ENCODE results near the gene PLEKHB1.

The PLEKHB1 gene

GRCh38 chr11:73645972-73646631 is at the start of gene PLEKHB1:
TSS of gene PLEKHB1 (plus strand) at chr11:73646581. CDS start at chr11:73646609, 28 bp downstream.
- DNase-seq = no peak

- no peak for DNase-seq
Observed at GRCh38 chr11:73597336-73597955, 48.9 kb upstream of the PLEKHB1 start.

GRCh38 chr11:73597956-73598718 is 48.2 kb upstream of the PLEKHB1 start, which contains the start of gene FAM168A:
TSS of gene FAM168A (minus strand) at chr11:73598112. CDS start at chr11:73468474, 129,638 bp downstream.
- DNase-seq = peak; percentile 96

- no peak for DNase-seq
Observed at GRCh38 chr11:73598719-73599379, 47.5 kb upstream of the PLEKHB1 start.

GRCh38 chr11:73612601-73613140 is 33.7 kb upstream of the PLEKHB1 start:
- DNase-seq = no peak

- DNase-seq = no peak
Observed at GRCh38 chr11:73614591-73614990, 31.8 kb upstream of the PLEKHB1 start.

- DNase-seq = no peak
Observed at GRCh38 chr11:73622926-73623593, 23.3 kb upstream of the PLEKHB1 start.

- no peak for DNase-seq
Observed at GRCh38 chr11:73623686-73624085, 22.7 kb upstream of the PLEKHB1 start.

GRCh38 chr11:73625696-73626318 is 20.6 kb upstream of the PLEKHB1 start:
- DNase-seq = peak; percentile 76

- no peak for DNase-seq
Observed at GRCh38 chr11:73629907-73630306, 16.5 kb upstream of the PLEKHB1 start.

- no peak for DNase-seq
Observed at GRCh38 chr11:73632996-73633395, 13.4 kb upstream of the PLEKHB1 start.

GRCh38 chr11:73633999-73634398 is 12.4 kb upstream of the PLEKHB1 start:
- no peak for DNase-seq

GRCh38 chr11:73635721-73636120 is 10.7 kb upstream of the PLEKHB1 start:
- no peak for DNase-seq

GRCh38 chr11:73636249-73636648 is 10.1 kb upstream of the PLEKHB1 start:
- no peak for DNase-seq

GRCh38 chr11:73637012-73637411 is 9.4 kb upstream of the PLEKHB1 start:
- DNase-seq = no peak

GRCh38 chr11:73640592-73640991 is 5.8 kb upstream of the PLEKHB1 start:
- no peak for DNase-seq

GRCh38 chr11:73641668-73642067 is 4.7 kb upstream of the PLEKHB1 start:
- DNase-seq = no peak

GRCh38 chr11:73645121-73645969 is 1.0 kb upstream of the PLEKHB1 start:
- no peak for DNase-seq

- peak; percentile 79 for DNase-seq
Observed at GRCh38 chr11:73647459-73648100, 1.2 kb downstream of the PLEKHB1 start.

GRCh38 chr11:73648121-73648520 is 1.7 kb downstream of the PLEKHB1 start:
- DNase-seq = no peak
